Gastrocnemius medialis (tissue), 4 donors: Measurements from ENCODE around the gene CIB4. TPM values are rescaled to one million over a fixed set of nuclear protein-coding genes. Genes with fewer than 3 reads are reported as not detected.
A peak's percentile ranks its signal among the peaks of the same experiment; 100 is the strongest.

Experiments used
- ATAC-seq, 2 donors: fragments of 150-250 bp; one replicate each; pipeline ENCODE4 v1.9.1; 2016
- DNase-seq, 2 donors: peaks; one replicate each; pipeline ENCODE4 v3.0.0-alpha.2; 2019
- H3K27ac ChIP-seq, 4 donors: fragments of 200-600 bp; sonication (generic); 1 replicate in 1 of 4; 2 replicates in 3 of 4; pipeline ENCODE4 v1.5.1; 2016 to 2018; ENCODE audit warnings: mild to moderate bottlenecking in 2 of 4, moderate library complexity in 1 of 4
- H3K27me3 ChIP-seq, 3 donors: fragments of 200-600 bp; sonication (generic) in 2 of 3; 1 replicate in 1 of 3; 2 replicates in 2 of 3; pipeline versions ENCODE4 v1.5.1 to v1.6.0; 2016 to 2019; ENCODE audit warnings: mild to moderate bottlenecking in 1 of 3, moderate library complexity in 1 of 3
- H3K36me3 ChIP-seq, 2 donors: fragments of 200-600 bp; sonication (generic) in 1 of 2; one replicate each; pipeline ENCODE4 v1.5.1; 2017 to 2018
- H3K4me1 ChIP-seq, 2 donors: fragments of 200-600 bp; sonication (generic) in 1 of 2; one replicate each; pipeline ENCODE4 v1.5.1; 2016 to 2017; ENCODE audit warnings: mild to moderate bottlenecking in 2 of 2
- H3K4me3 ChIP-seq, 4 donors: fragments of 200-600 bp; sonication (generic) in 3 of 4; 1 replicate in 1 of 4; 2 replicates in 3 of 4; pipeline ENCODE4 v1.5.1; 2016 to 2019; ENCODE audit warnings: mild to moderate bottlenecking in 2 of 4
- H3K9me3 ChIP-seq, 3 donors: fragments of 200-600 bp; sonication (generic) in 2 of 3; 1 replicate in 1 of 3; 2 replicates in 2 of 3; pipeline ENCODE4 v1.5.1; 2016 to 2019
- POLR2A ChIP-seq, 2 donors: fragments of 450-650 bp; IDR thresholded peaks; one replicate each; pipeline ENCODE4 v1.6.1; 2017; ENCODE audit warnings: antibody characterized with exemption in 2 of 2, mild to moderate bottlenecking in 2 of 2, moderate library complexity in 2 of 2
- in situ Hi-C, 4 donors: fragments of 200-750 bp; cut with MboI; loops; one replicate each; pipeline versions ENCODE4 v1.15.0 to v1.8.0; 2017; ENCODE audit warnings: low sequenced_read_pairs in 4 of 4
- intact Hi-C: fragments of 100-400 bp; cut with DNase I; formaldehyde crosslinking; loops from one replicate; pipeline ENCODE4 v1.15.1; 2023; ENCODE audit warnings: low total_unique reads
- total RNA-seq, 4 donors: library from RNA; depleted of rRNA; stranded (reverse); fragments of >200 nt; gene quantifications; one replicate each; pipeline versions ENCODE4 v1.1.0 to v1.2.3, GENCODE V29; 2016
- TF ChIP-seq, protein P1 (sequence below), 5 experiments: fragments of 450-650 bp in 3 of 5; fragments of 200-600 bp in 2 of 5; sonication (generic) in 2 of 5; IDR thresholded peaks in 4 of 5; conservative IDR thresholded peaks in 1 of 5; 1 replicate in 4 of 5; 2 replicates in 1 of 5; pipeline ENCODE4 v1.5.1; 2016 to 2019; ENCODE audit warnings: antibody characterized with exemption in 5 of 5, mild to moderate bottlenecking in 3 of 5, moderate library complexity in 3 of 5

Gene CIB4
- total RNA-seq, 4 donors from 2014 or later: not detected

DNA sequence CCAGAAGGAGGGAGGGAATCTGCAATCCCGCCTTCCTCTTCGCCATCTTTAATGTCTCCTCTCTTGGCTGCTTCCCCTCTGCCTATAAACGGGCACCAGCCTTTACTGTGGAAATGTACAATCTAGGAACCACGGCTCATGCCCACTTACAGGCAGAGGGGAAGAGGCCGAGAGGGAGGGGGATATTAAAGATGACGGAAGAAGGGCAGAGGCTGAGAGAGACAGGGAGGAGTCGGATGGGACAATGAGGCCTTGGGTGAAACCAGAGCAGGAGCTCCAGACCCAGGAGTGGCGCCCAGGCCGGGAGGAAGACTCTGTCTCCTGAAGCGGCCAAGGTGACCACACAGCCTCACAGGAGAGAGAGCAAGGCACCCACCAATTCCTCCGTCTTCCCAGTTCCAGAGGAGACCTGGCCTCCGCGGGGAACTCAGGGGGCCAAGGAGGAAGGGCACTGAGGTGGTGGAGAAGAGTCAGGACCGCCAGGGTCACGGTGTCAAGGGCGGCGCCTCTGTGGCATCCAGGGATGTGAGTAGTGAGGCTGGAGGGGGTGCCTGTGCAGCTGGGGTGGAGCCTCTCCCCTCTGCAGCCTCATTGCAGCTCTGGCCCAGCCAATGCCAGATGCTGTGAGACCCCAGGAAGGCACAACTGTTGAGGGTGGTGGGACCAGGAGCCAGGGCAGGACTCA lies 67.8 kb downstream of the CIB4 start:
- in situ Hi-C loops (no loop called here), intact Hi-C loops (no loop called here)
- TF ChIP-seq, protein P1, sequence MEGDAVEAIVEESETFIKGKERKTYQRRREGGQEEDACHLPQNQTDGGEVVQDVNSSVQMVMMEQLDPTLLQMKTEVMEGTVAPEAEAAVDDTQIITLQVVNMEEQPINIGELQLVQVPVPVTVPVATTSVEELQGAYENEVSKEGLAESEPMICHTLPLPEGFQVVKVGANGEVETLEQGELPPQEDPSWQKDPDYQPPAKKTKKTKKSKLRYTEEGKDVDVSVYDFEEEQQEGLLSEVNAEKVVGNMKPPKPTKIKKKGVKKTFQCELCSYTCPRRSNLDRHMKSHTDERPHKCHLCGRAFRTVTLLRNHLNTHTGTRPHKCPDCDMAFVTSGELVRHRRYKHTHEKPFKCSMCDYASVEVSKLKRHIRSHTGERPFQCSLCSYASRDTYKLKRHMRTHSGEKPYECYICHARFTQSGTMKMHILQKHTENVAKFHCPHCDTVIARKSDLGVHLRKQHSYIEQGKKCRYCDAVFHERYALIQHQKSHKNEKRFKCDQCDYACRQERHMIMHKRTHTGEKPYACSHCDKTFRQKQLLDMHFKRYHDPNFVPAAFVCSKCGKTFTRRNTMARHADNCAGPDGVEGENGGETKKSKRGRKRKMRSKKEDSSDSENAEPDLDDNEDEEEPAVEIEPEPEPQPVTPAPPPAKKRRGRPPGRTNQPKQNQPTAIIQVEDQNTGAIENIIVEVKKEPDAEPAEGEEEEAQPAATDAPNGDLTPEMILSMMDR (IDR thresholded peaks at IDR 0.05 in 4 of 5, conservative IDR thresholded peaks at IDR 0.05 in 1 of 5): no peak
- TF ChIP-seq POLR2A (IDR thresholded peaks at IDR 0.05): no peak
- no peak for DNase-seq
- H3K36me3 ChIP-seq: no peaks in the 10 kb centered on the region
- H3K9me3 ChIP-seq: no peaks in the 10 kb centered on the region
- no peaks in the 10 kb centered on the region for H3K4me1 ChIP-seq
- peaks cover 0 to 5% (median 0%) of the 10 kb centered on the region in 3 donors for H3K27me3 ChIP-seq
- H3K4me3 ChIP-seq: no peak overlapping the region
- ATAC-seq: no peak
- no peak overlapping the region for H3K27ac ChIP-seq

DNA sequence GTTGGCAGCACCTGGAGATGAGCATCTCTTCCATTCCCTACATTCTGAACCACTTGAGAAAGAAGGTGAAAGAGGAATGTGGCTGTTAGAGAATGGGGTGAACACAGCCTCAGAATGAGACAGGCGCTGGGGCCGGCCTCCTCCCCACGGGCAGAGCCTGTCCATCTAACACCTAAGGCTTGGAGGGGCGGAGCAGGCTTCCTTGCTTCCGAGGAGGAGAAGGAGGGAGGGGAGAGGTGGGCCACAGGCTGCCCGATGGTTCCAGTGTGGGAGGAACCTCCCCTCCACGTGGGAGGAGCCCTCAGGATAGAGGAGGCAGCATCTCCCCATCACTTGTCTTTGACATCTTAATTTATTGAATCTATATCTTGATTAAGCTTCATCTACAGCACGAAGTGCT lies 68.6 kb downstream of the CIB4 start:
- Histone ChIP-seq H3K36me3 (no peaks in the 10 kb centered on the region), H3K27ac (no peak overlapping the region), H3K4me3 (no peak overlapping the region), H3K4me1 (no peaks in the 10 kb centered on the region), H3K9me3 (no peaks in the 10 kb centered on the region), H3K27me3 (peaks cover 0 to 5% (median 5%) of the 10 kb centered on the region in 3 donors)
- in situ Hi-C loops: no loop called here
- TF ChIP-seq, protein P1 (IDR thresholded peaks at IDR 0.05 in 4 of 5, conservative IDR thresholded peaks at IDR 0.05 in 1 of 5): no peak
- TF ChIP-seq POLR2A (IDR thresholded peaks at IDR 0.05): no peak
- intact Hi-C loops: no loop called here
- no peak for DNase-seq
- ATAC-seq: no peak

DNA sequence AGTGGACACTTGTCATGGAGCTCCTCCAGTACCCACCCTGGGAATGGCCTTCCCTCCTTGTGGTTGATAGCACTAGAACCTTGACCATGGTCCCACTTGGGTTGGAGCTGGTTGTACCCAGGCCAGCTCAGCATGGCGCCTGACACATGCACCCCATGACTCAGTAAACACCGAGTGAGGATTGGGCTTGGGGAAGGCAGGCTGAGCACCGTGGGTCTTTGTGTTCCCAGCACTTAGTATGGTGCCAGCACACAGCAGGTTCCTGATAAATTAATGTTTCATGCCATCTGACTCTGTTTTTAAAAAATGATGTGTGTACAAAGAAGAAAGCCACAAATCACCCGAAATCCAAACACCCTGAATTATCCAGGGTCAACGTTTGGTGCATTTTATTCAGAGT lies 69.8 kb downstream of the CIB4 start:
- ATAC-seq: no peak
- Histone ChIP-seq H3K27me3 (peaks cover 0 to 12% (median 5%) of the 10 kb centered on the region in 3 donors), H3K36me3 (no peaks in the 10 kb centered on the region), H3K9me3 (no peaks in the 10 kb centered on the region), H3K27ac (no peak overlapping the region), H3K4me3 (no peak overlapping the region), H3K4me1 (no peaks in the 10 kb centered on the region)
- in situ Hi-C loops: no loop called here
- TF ChIP-seq POLR2A (IDR thresholded peaks at IDR 0.05): no peak
- TF ChIP-seq, protein P1 (IDR thresholded peaks at IDR 0.05 in 4 of 5, conservative IDR thresholded peaks at IDR 0.05 in 1 of 5): no peak
- no peak for DNase-seq
- intact Hi-C loops: no loop called here

DNA sequence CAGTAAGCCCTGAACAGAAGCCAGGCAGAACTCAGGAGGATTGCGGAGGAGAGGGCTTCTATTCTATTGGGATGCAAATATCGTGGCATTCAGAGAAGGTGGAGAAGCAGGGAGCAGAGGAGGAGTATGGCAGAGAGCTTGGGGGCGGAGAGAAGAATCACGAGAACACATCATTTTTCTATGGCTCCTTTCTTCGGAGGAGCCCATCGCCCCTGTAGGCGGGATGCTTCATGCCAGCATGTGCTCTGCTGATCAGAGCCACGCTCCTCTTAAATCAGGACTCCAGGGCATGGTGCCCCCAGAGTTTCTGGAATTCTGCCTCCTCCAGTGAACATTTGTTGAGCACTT lies 71.1 kb downstream of the CIB4 start:
- peaks cover 6 to 15% (median 10%) of the 10 kb centered on the region in 3 donors for H3K27me3 ChIP-seq
- intact Hi-C loops: no loop called here
- peak in 1 of 2 donors; percentile 1 for DNase-seq

More for the DNA sequence above, 71.1 kb downstream of the CIB4 start:
- H3K27ac ChIP-seq: no peak overlapping the region
- TF ChIP-seq, protein P1 (IDR thresholded peaks at IDR 0.05 in 4 of 5, conservative IDR thresholded peaks at IDR 0.05 in 1 of 5): no peak
- TF ChIP-seq POLR2A (IDR thresholded peaks at IDR 0.05): no peak
- H3K4me3 ChIP-seq: no peak overlapping the region
- ATAC-seq: no peak
- no peaks in the 10 kb centered on the region for H3K4me1 ChIP-seq
- no peaks in the 10 kb centered on the region for H3K9me3 ChIP-seq
- in situ Hi-C loops: no loop called here
- no peaks in the 10 kb centered on the region for H3K36me3 ChIP-seq
